ENCODE data around the gene ORM2.

- TF ChIP-seq CTCF (IDR thresholded peaks at IDR 0.05) (no peak), EP300 (IDR thresholded peaks at IDR 0.05) (no peak), POLR2AphosphoS5 (IDR thresholded peaks at IDR 0.05) (no peak)
Measured at GRCh38 chr9:114308361-114308950, 21.2 kb upstream of the ORM2 start.

Data from sigmoid colon (tissue), 4 donors.